ENCODE measurements around the gene ANKRD11.

Gene ANKRD11

GRCh38 chr16:89410794-89411309 lies 79.5 kb downstream of the ANKRD11 start:
- WGBS, 2 donors (ENCODE audit: extremely low coverage in 2 of 2, insufficient read length in 2 of 2, insufficient replicate concordance in 1 of 2): no CpG with 5 or more reads among the region's 11 CpGs
- DNase-seq (ENCODE audit: low spot score): no peak
- no peak overlapping the region for H3K27ac ChIP-seq (replicated peaks; ENCODE audit: low read length)
- no peak overlapping the region for H3K4me3 ChIP-seq (ENCODE audit: low read length in 2 of 2)
- no peak overlapping the region for H4K8ac ChIP-seq (ENCODE audit: low read depth, low read length)
- H3K9ac ChIP-seq (ENCODE audit: low read depth, low read length, poor library complexity): peak overlapping the region; percentile 27
- H2AFZ ChIP-seq (ENCODE audit: low read length): no peak overlapping the region
- H3K79me1 ChIP-seq (ENCODE audit: low read depth, low read length): peaks cover 34% of the 10 kb centered on the region
- no peak overlapping the region for H2BK15ac ChIP-seq (ENCODE audit: low read length)
- peaks cover 40 to 44% of the 10 kb centered on the region in 2 donors for H3K4me1 ChIP-seq (ENCODE audit: control insufficient read depth in 2 of 2, insufficient read depth in 1 of 2, low read depth in 1 of 2, low read length in 2 of 2)
- no peaks in the 10 kb centered on the region for H3K27me3 ChIP-seq (ENCODE audit: control insufficient read depth in 3 of 3, insufficient read depth in 3 of 3, low read depth in 1 of 3, low read length in 3 of 3)
- no peak overlapping the region for H3K4me2 ChIP-seq (ENCODE audit: insufficient read depth, low read length, poor library complexity, severe bottlenecking)
- no peak overlapping the region for H4K91ac ChIP-seq (ENCODE audit: low read depth, low read length, poor library complexity)
- H2BK12ac ChIP-seq (ENCODE audit: low read length): no peak overlapping the region
- peak overlapping the region; percentile 18 for H2AK5ac ChIP-seq (ENCODE audit: low read depth, low read length)
- no peak overlapping the region for H2BK5ac ChIP-seq (ENCODE audit: low read length)
- no peak overlapping the region for H3K18ac ChIP-seq (ENCODE audit: low read length)
- H3K36me3 ChIP-seq (replicated peaks in 1 of 2; ENCODE audit: control insufficient read depth in 2 of 2, insufficient read depth in 2 of 2, low read length in 2 of 2): peaks cover 2 to 13% of the 10 kb centered on the region in 2 donors
- no peak overlapping the region for H3K4ac ChIP-seq (ENCODE audit: low read length)
- H3K14ac ChIP-seq (ENCODE audit: low read length): no peak overlapping the region
- H3K23ac ChIP-seq (ENCODE audit: low read depth, low read length, poor library complexity): no peak overlapping the region
- peaks cover 0 to 1% of the 10 kb centered on the region in 2 donors for H3K9me3 ChIP-seq (replicated peaks in 1 of 2; ENCODE audit: control insufficient read depth in 2 of 2, insufficient read depth in 1 of 2, low read depth in 1 of 2, low read length in 2 of 2)
- H2BK120ac ChIP-seq (ENCODE audit: low read depth, low read length): no peak overlapping the region

- Histone ChIP-seq H3K9me3 (replicated peaks in 1 of 2; ENCODE audit: control insufficient read depth in 2 of 2, insufficient read depth in 1 of 2, low read depth in 1 of 2, low read length in 2 of 2) (peaks cover 0 to 1% of the 10 kb centered on the region in 2 donors), H3K27me3 (ENCODE audit: control insufficient read depth in 3 of 3, insufficient read depth in 3 of 3, low read depth in 1 of 3, low read length in 3 of 3) (no peaks in the 10 kb centered on the region), H3K9ac (ENCODE audit: low read depth, low read length, poor library complexity) (no peak overlapping the region), H2BK15ac (ENCODE audit: low read length) (no peak overlapping the region), H4K8ac (ENCODE audit: low read depth, low read length) (no peak overlapping the region), H3K18ac (ENCODE audit: low read length) (no peak overlapping the region), H3K27ac (replicated peaks; ENCODE audit: low read length) (no peak overlapping the region), H2AK5ac (ENCODE audit: low read depth, low read length) (no peak overlapping the region), H2BK12ac (ENCODE audit: low read length) (no peak overlapping the region), H3K23ac (ENCODE audit: low read depth, low read length, poor library complexity) (no peak overlapping the region), H2AFZ (ENCODE audit: low read length) (no peak overlapping the region), H3K4ac (ENCODE audit: low read length) (no peak overlapping the region), H3K36me3 (replicated peaks in 1 of 2; ENCODE audit: control insufficient read depth in 2 of 2, insufficient read depth in 2 of 2, low read length in 2 of 2) (peaks cover 2 to 13% of the 10 kb centered on the region in 2 donors), H3K14ac (ENCODE audit: low read length) (no peak overlapping the region), H2BK120ac (ENCODE audit: low read depth, low read length) (no peak overlapping the region), H2BK5ac (ENCODE audit: low read length) (no peak overlapping the region), H3K4me2 (ENCODE audit: insufficient read depth, low read length, poor library complexity, severe bottlenecking) (no peak overlapping the region), H3K79me1 (ENCODE audit: low read depth, low read length) (peaks cover 32% of the 10 kb centered on the region), H4K91ac (ENCODE audit: low read depth, low read length, poor library complexity) (no peak overlapping the region), H3K4me3 (ENCODE audit: low read length in 2 of 2) (no peak overlapping the region), H3K4me1 (ENCODE audit: control insufficient read depth in 2 of 2, insufficient read depth in 1 of 2, low read depth in 1 of 2, low read length in 2 of 2) (peaks cover 42 to 46% of the 10 kb centered on the region in 2 donors)
- WGBS, 2 donors (ENCODE audit: extremely low coverage in 2 of 2, insufficient read length in 2 of 2, insufficient replicate concordance in 1 of 2): no CpG with 5 or more reads among the region's 6 CpGs
- DNase-seq (ENCODE audit: low spot score): no peak
Observed at GRCh38 chr16:89410322-89410721, 80.0 kb downstream of the ANKRD11 start.

GRCh38 chr16:89409161-89409711 lies 81.1 kb downstream of the ANKRD11 start:
- Histone ChIP-seq H3K27ac (replicated peaks; ENCODE audit: low read length) (no peak overlapping the region), H3K79me1 (ENCODE audit: low read depth, low read length) (peaks cover 33% of the 10 kb centered on the region), H2BK12ac (ENCODE audit: low read length) (no peak overlapping the region), H3K4ac (ENCODE audit: low read length) (no peak overlapping the region), H3K4me3 (ENCODE audit: low read length in 2 of 2) (peak overlapping the region in 1 of 2 donors; percentile 24), H2BK120ac (ENCODE audit: low read depth, low read length) (no peak overlapping the region), H2AK5ac (ENCODE audit: low read depth, low read length) (no peak overlapping the region), H3K36me3 (replicated peaks in 1 of 2; ENCODE audit: control insufficient read depth in 2 of 2, insufficient read depth in 2 of 2, low read length in 2 of 2) (peaks cover 2 to 22% of the 10 kb centered on the region in 2 donors), H3K14ac (ENCODE audit: low read length) (no peak overlapping the region), H3K18ac (ENCODE audit: low read length) (no peak overlapping the region), H3K4me1 (ENCODE audit: control insufficient read depth in 2 of 2, insufficient read depth in 1 of 2, low read depth in 1 of 2, low read length in 2 of 2) (peaks cover 35 to 47% of the 10 kb centered on the region in 2 donors), H4K8ac (ENCODE audit: low read depth, low read length) (no peak overlapping the region), H3K9me3 (replicated peaks in 1 of 2; ENCODE audit: control insufficient read depth in 2 of 2, insufficient read depth in 1 of 2, low read depth in 1 of 2, low read length in 2 of 2) (peaks cover 0 to 1% of the 10 kb centered on the region in 2 donors), H4K91ac (ENCODE audit: low read depth, low read length, poor library complexity) (no peak overlapping the region), H3K27me3 (ENCODE audit: control insufficient read depth in 3 of 3, insufficient read depth in 3 of 3, low read depth in 1 of 3, low read length in 3 of 3) (no peaks in the 10 kb centered on the region), H2BK15ac (ENCODE audit: low read length) (no peak overlapping the region), H2BK5ac (ENCODE audit: low read length) (no peak overlapping the region), H3K4me2 (ENCODE audit: insufficient read depth, low read length, poor library complexity, severe bottlenecking) (no peak overlapping the region), H3K23ac (ENCODE audit: low read depth, low read length, poor library complexity) (no peak overlapping the region), H3K9ac (ENCODE audit: low read depth, low read length, poor library complexity) (no peak overlapping the region), H2AFZ (ENCODE audit: low read length) (no peak overlapping the region)
- DNase-seq (ENCODE audit: low spot score): no peak
- WGBS, 2 donors (ENCODE audit: extremely low coverage in 2 of 2, insufficient read length in 2 of 2, insufficient replicate concordance in 1 of 2): no CpG with 5 or more reads among the region's 13 CpGs

DNA sequence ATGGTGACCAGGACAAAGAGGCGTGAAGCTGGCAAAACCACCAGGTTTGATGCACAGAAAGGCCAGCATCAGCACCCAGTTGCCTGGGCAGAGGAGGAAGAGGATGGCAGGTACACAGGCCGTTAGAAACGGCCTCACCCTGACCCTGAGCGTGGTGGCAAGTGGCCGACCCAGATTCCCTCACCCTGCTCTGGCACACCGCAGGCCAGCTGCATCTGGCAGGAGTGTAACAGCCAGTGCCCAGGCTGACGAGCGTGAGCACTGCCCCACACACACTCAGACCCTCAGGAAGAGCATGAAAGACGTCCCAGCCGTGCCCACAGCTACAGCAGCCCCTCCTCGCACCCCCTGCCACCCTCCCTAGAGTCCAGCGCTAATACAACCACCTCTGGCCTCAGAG lies 82.0 kb downstream of the ANKRD11 start:
- Histone ChIP-seq H3K23ac (ENCODE audit: low read depth, low read length, poor library complexity) (peak overlapping the region; percentile 34), H2AFZ (ENCODE audit: low read length) (no peak overlapping the region), H2BK120ac (ENCODE audit: low read depth, low read length) (no peak overlapping the region), H3K79me1 (ENCODE audit: low read depth, low read length) (peaks cover 29% of the 10 kb centered on the region), H3K9ac (ENCODE audit: low read depth, low read length, poor library complexity) (no peak overlapping the region), H4K8ac (ENCODE audit: low read depth, low read length) (no peak overlapping the region), H3K27ac (replicated peaks; ENCODE audit: low read length) (no peak overlapping the region), H2BK5ac (ENCODE audit: low read length) (no peak overlapping the region), H3K9me3 (replicated peaks in 1 of 2; ENCODE audit: control insufficient read depth in 2 of 2, insufficient read depth in 1 of 2, low read depth in 1 of 2, low read length in 2 of 2) (peaks cover 0 to 1% of the 10 kb centered on the region in 2 donors), H3K4me1 (ENCODE audit: control insufficient read depth in 2 of 2, insufficient read depth in 1 of 2, low read depth in 1 of 2, low read length in 2 of 2) (peaks cover 27 to 46% of the 10 kb centered on the region in 2 donors), H2AK5ac (ENCODE audit: low read depth, low read length) (no peak overlapping the region), H3K14ac (ENCODE audit: low read length) (no peak overlapping the region), H2BK12ac (ENCODE audit: low read length) (no peak overlapping the region), H3K27me3 (ENCODE audit: control insufficient read depth in 3 of 3, insufficient read depth in 3 of 3, low read depth in 1 of 3, low read length in 3 of 3) (no peaks in the 10 kb centered on the region), H3K36me3 (replicated peaks in 1 of 2; ENCODE audit: control insufficient read depth in 2 of 2, insufficient read depth in 2 of 2, low read length in 2 of 2) (peaks cover 2 to 23% of the 10 kb centered on the region in 2 donors), H4K91ac (ENCODE audit: low read depth, low read length, poor library complexity) (no peak overlapping the region), H3K4ac (ENCODE audit: low read length) (no peak overlapping the region), H3K4me3 (ENCODE audit: low read length in 2 of 2) (no peak overlapping the region), H3K18ac (ENCODE audit: low read length) (peak overlapping the region; percentile 27), H3K4me2 (ENCODE audit: insufficient read depth, low read length, poor library complexity, severe bottlenecking) (no peak overlapping the region), H2BK15ac (ENCODE audit: low read length) (no peak overlapping the region)
- no CpG with 5 or more reads among the region's 12 CpGs for WGBS, 2 donors (ENCODE audit: extremely low coverage in 2 of 2, insufficient read length in 2 of 2, insufficient replicate concordance in 1 of 2)
- DNase-seq (ENCODE audit: low spot score): no peak
